Tibial nerve (tissue), 4 donors: ENCODE data around the gene PGBD1.

Source experiments
- CTCF ChIP-seq, 5 experiments: fragments of 200-600 bp in 3 of 5; fragments of 450-650 bp in 2 of 5; sonication (generic) in 3 of 5; IDR thresholded peaks; one replicate each; pipeline ENCODE4 v1.5.1; 2016 to 2019; ENCODE audit warnings: antibody characterized with exemption in 5 of 5, mild to moderate bottlenecking in 3 of 5, moderate library complexity in 2 of 5
- EP300 ChIP-seq, 2 donors: sonication (generic); formaldehyde crosslinking; IDR thresholded peaks; one replicate each; pipeline ENCODE4 v1.6.1; 2017; ENCODE audit warnings: antibody characterized with exemption in 2 of 2, mild to moderate bottlenecking in 1 of 2
- POLR2A ChIP-seq, 2 donors: fragments of 450-650 bp; IDR thresholded peaks; one replicate each; pipeline ENCODE4 v1.6.1; 2017; ENCODE audit warnings: antibody characterized with exemption in 2 of 2, mild to moderate bottlenecking in 2 of 2, moderate library complexity in 2 of 2

- TF ChIP-seq CTCF (IDR thresholded peaks at IDR 0.05) (no peak), POLR2A (IDR thresholded peaks at IDR 0.05) (no peak), EP300 (IDR thresholded peaks at IDR 0.05) (no peak)
Observed at GRCh38 chr6:28333599-28334018, 52.2 kb downstream of the PGBD1 start.
